HG03159 (cell line): ENCODE data around the gene ZNG1F.
"Not testable (repeated sequence)": the region's sequence is repeated elsewhere in the genome, so short reads cannot be mapped to it uniquely, and the experiment has no call there.

ENCODE experiments used
- ATAC-seq: cut with Tn5 transposase; IDR thresholded peaks from one replicate; pipeline ENCODE4 v1.9.1; 2021; ENCODE audit warnings: mild to moderate bottlenecking, moderate library complexity; ENCODE audit not compliant: unreplicated experiment

Gene ZNG1F

GRCh38 chr9:41087157-41087780, 101.8 kb downstream of the ZNG1F start:
- not testable (repeated sequence) for ATAC-seq

- ATAC-seq, result not testable (repeated sequence)
Measured at GRCh38 chr9:41086685-41087084, 102.4 kb downstream of the ZNG1F start.

GRCh38 chr9:41086215-41086614, 102.9 kb downstream of the ZNG1F start:
- ATAC-seq, result not testable (repeated sequence)

DNA sequence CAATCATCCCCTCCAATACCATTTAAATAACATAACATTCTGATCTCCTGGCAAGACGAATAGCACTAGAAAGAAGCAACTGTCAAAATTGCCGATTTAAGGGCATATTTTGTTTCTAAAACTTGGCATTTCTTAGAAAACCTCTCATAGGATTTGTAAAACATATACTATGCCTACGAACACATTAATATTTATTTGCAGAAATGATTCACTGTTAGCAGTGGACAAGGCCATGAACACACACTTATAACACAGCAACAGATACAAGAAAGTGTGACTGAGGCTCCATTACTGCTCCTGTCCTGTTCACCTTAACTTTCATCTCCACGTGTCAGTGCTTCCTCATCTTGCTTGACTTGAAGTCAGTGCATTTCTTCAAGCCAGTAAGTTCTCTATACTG, 106.8 kb downstream of the ZNG1F start:
- ATAC-seq, result not testable (repeated sequence)
